Measurements from ENCODE around the gene DNAJB4. TPM values are rescaled to one million over a fixed set of nuclear protein-coding genes. Genes with fewer than 3 reads are reported as not detected.

Gene DNAJB4
- total and polyA plus RNA-seq, 2 experiments from 2014 or later, result 12.4 to 12.9 TPM

DNA sequence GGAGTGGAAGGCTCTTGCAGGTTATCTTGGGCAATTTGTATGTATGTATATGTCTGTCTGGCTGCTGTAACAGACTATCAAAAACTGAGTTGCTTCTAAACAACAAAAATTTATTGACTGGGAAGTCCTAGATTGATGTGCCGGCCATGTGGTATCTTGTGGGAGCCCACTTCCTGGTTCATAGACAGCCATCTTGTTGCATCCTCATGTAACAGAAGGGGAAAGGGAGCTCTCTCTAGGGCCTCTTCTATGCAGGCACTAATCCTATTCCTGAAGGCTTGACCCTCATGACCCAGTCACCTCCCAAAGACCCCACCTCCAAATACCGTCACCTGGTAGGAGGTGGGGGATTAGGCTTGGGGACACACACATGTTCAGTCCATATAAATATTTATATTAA is 50.2 kb downstream of the DNAJB4 start:
- no peaks in the 10 kb centered on the region for H3F3A ChIP-seq (replicated peaks; ENCODE audit: low read depth)
- DNase-seq (ENCODE audit: low spot score), result no peak
- ATAC-seq, result no peak
- H3K27ac Mint-ChIP-seq, result no peak overlapping the region
- no peak overlapping the region for H3K4me3 ChIP-seq
- H3K27ac ChIP-seq (ENCODE audit: low read depth), result no peak overlapping the region
- 0 out of 2 replicates have a peak, but pooled peaks cover 3% of the 10 kb centered on the region for H3K9me2 ChIP-seq (ENCODE audit: insufficient read depth)
- TF ChIP-seq JUNB (IDR thresholded peaks at IDR 0.05; ENCODE audit: unreplicated experiment), result no peak
- no peak for TF ChIP-seq STAT1 (IDR thresholded peaks at IDR 0.05; ENCODE audit: unreplicated experiment)
- TF ChIP-seq EZH2 (IDR thresholded peaks at IDR 0.05; ENCODE audit: low read depth, unreplicated experiment), result no peak
- no peak for TF ChIP-seq CREB1 (CRISPR knock-in tag; IDR thresholded peaks at IDR 0.05; ENCODE audit: low read depth)
- TF ChIP-seq POLR2AphosphoS5 (IDR thresholded peaks at IDR 0.05; ENCODE audit: low read depth), result no peak
- TF ChIP-seq ZNF331 (CRISPR knock-in tag; IDR thresholded peaks at IDR 0.05; ENCODE audit: low read depth), result no peak
- TF ChIP-seq, protein P1, sequence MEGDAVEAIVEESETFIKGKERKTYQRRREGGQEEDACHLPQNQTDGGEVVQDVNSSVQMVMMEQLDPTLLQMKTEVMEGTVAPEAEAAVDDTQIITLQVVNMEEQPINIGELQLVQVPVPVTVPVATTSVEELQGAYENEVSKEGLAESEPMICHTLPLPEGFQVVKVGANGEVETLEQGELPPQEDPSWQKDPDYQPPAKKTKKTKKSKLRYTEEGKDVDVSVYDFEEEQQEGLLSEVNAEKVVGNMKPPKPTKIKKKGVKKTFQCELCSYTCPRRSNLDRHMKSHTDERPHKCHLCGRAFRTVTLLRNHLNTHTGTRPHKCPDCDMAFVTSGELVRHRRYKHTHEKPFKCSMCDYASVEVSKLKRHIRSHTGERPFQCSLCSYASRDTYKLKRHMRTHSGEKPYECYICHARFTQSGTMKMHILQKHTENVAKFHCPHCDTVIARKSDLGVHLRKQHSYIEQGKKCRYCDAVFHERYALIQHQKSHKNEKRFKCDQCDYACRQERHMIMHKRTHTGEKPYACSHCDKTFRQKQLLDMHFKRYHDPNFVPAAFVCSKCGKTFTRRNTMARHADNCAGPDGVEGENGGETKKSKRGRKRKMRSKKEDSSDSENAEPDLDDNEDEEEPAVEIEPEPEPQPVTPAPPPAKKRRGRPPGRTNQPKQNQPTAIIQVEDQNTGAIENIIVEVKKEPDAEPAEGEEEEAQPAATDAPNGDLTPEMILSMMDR (conservative IDR thresholded peaks at IDR 0.05; ENCODE audit: low read depth in 2 of 2), result no peak
- TF ChIP-seq NANOG (IDR thresholded peaks at IDR 0.05; ENCODE audit: borderline replicate concordance), result no peak
- TF ChIP-seq ZNF114 (CRISPR knock-in tag; IDR thresholded peaks at IDR 0.05), result no peak
- TF ChIP-seq, protein P2, sequence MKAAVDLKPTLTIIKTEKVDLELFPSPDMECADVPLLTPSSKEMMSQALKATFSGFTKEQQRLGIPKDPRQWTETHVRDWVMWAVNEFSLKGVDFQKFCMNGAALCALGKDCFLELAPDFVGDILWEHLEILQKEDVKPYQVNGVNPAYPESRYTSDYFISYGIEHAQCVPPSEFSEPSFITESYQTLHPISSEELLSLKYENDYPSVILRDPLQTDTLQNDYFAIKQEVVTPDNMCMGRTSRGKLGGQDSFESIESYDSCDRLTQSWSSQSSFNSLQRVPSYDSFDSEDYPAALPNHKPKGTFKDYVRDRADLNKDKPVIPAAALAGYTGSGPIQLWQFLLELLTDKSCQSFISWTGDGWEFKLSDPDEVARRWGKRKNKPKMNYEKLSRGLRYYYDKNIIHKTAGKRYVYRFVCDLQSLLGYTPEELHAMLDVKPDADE (IDR thresholded peaks at IDR 0.05), result no peak
- no peak for TF ChIP-seq EZH2phosphoT487 (IDR thresholded peaks at IDR 0.05; ENCODE audit: unreplicated experiment)
- TF ChIP-seq, protein P3, sequence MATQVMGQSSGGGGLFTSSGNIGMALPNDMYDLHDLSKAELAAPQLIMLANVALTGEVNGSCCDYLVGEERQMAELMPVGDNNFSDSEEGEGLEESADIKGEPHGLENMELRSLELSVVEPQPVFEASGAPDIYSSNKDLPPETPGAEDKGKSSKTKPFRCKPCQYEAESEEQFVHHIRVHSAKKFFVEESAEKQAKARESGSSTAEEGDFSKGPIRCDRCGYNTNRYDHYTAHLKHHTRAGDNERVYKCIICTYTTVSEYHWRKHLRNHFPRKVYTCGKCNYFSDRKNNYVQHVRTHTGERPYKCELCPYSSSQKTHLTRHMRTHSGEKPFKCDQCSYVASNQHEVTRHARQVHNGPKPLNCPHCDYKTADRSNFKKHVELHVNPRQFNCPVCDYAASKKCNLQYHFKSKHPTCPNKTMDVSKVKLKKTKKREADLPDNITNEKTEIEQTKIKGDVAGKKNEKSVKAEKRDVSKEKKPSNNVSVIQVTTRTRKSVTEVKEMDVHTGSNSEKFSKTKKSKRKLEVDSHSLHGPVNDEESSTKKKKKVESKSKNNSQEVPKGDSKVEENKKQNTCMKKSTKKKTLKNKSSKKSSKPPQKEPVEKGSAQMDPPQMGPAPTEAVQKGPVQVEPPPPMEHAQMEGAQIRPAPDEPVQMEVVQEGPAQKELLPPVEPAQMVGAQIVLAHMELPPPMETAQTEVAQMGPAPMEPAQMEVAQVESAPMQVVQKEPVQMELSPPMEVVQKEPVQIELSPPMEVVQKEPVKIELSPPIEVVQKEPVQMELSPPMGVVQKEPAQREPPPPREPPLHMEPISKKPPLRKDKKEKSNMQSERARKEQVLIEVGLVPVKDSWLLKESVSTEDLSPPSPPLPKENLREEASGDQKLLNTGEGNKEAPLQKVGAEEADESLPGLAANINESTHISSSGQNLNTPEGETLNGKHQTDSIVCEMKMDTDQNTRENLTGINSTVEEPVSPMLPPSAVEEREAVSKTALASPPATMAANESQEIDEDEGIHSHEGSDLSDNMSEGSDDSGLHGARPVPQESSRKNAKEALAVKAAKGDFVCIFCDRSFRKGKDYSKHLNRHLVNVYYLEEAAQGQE (IDR thresholded peaks at IDR 0.05; ENCODE audit: unreplicated experiment), result no peak
- TF ChIP-seq, protein P4, sequence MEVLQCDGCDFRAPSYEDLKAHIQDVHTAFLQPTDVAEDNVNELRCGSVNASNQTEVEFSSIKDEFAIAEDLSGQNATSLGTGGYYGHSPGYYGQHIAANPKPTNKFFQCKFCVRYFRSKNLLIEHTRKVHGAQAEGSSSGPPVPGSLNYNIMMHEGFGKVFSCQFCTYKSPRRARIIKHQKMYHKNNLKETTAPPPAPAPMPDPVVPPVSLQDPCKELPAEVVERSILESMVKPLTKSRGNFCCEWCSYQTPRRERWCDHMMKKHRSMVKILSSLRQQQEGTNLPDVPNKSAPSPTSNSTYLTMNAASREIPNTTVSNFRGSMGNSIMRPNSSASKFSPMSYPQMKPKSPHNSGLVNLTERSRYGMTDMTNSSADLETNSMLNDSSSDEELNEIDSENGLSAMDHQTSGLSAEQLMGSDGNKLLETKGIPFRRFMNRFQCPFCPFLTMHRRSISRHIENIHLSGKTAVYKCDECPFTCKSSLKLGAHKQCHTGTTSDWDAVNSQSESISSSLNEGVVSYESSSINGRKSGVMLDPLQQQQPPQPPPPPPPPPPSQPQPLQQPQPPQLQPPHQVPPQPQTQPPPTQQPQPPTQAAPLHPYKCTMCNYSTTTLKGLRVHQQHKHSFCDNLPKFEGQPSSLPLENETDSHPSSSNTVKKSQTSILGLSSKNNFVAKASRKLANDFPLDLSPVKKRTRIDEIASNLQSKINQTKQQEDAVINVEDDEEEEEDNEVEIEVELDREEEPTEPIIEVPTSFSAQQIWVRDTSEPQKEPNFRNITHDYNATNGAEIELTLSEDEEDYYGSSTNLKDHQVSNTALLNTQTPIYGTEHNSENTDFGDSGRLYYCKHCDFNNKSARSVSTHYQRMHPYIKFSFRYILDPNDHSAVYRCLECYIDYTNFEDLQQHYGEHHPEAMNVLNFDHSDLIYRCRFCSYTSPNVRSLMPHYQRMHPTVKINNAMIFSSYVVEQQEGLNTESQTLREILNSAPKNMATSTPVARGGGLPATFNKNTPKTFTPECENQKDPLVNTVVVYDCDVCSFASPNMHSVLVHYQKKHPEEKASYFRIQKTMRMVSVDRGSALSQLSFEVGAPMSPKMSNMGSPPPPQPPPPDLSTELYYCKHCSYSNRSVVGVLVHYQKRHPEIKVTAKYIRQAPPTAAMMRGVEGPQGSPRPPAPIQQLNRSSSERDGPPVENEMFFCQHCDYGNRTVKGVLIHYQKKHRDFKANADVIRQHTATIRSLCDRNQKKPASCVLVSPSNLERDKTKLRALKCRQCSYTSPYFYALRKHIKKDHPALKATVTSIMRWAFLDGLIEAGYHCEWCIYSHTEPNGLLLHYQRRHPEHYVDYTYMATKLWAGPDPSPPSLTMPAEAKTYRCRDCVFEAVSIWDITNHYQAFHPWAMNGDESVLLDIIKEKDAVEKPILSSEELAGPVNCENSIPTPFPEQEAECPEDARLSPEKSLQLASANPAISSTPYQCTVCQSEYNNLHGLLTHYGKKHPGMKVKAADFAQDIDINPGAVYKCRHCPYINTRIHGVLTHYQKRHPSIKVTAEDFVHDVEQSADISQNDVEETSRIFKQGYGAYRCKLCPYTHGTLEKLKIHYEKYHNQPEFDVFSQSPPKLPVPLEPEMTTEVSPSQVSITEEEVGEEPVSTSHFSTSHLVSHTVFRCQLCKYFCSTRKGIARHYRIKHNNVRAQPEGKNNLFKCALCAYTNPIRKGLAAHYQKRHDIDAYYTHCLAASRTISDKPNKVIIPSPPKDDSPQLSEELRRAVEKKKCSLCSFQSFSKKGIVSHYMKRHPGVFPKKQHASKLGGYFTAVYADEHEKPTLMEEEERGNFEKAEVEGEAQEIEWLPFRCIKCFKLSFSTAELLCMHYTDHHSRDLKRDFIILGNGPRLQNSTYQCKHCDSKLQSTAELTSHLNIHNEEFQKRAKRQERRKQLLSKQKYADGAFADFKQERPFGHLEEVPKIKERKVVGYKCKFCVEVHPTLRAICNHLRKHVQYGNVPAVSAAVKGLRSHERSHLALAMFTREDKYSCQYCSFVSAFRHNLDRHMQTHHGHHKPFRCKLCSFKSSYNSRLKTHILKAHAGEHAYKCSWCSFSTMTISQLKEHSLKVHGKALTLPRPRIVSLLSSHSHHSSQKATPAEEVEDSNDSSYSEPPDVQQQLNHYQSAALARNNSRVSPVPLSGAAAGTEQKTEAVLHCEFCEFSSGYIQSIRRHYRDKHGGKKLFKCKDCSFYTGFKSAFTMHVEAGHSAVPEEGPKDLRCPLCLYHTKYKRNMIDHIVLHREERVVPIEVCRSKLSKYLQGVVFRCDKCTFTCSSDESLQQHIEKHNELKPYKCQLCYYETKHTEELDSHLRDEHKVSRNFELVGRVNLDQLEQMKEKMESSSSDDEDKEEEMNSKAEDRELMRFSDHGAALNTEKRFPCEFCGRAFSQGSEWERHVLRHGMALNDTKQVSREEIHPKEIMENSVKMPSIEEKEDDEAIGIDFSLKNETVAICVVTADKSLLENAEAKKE (CRISPR knock-in tag; IDR thresholded peaks at IDR 0.05), result no peak
- H3K27me3 ChIP-seq (ENCODE audit: insufficient read depth), result no peaks in the 10 kb centered on the region
- no peak overlapping the region for H3K4me2 ChIP-seq
- no peaks in the 10 kb centered on the region for H3K36me3 Mint-ChIP-seq (ENCODE audit: low read depth)
- H3K36me3 ChIP-seq (ENCODE audit: insufficient read depth), result no peaks in the 10 kb centered on the region
- H3K4me1 Mint-ChIP-seq, result no peaks in the 10 kb centered on the region
- H3K79me2 ChIP-seq (replicated peaks; ENCODE audit: insufficient read depth), result no peaks in the 10 kb centered on the region
- peaks cover 2% of the 10 kb centered on the region for H3K27me3 Mint-ChIP-seq (ENCODE audit: insufficient read depth, low read depth, poor library complexity)
- no peak overlapping the region for H2AFZ ChIP-seq
- no peak overlapping the region for H3K4me3 Mint-ChIP-seq
- no peaks in the 10 kb centered on the region for H3K9me3 Mint-ChIP-seq
- H3K4me1 ChIP-seq (ENCODE audit: insufficient read depth), result peaks cover 4% of the 10 kb centered on the region; the same call in 1 of the 2 replicates
- H4K20me1 ChIP-seq (replicated peaks; ENCODE audit: insufficient read depth), result no peaks in the 10 kb centered on the region; the same call in 1 of the 2 replicates

All from GM23338 (cell line).